MG63 (cell line): ENCODE results near the gene TMEM267. TPM values are rescaled to one million over a fixed set of nuclear protein-coding genes. Genes with fewer than 3 reads are reported as not detected.
"Not testable (repeated sequence)": the region's sequence is repeated elsewhere in the genome, so short reads cannot be mapped to it uniquely, and the experiment has no call there.

Source experiments
- DNase-seq: peaks from one replicate; pipeline ENCODE4 v3.0.0-alpha.2; 2020
- H3K27me3 ChIP-seq: fragments of 250-450 bp; sonication (Bioruptor Pico); 2 replicates; pipeline ENCODE4 v1.5.1; 2020; ENCODE audit warnings: mild to moderate bottlenecking, moderate library complexity
- H3K36me3 ChIP-seq: fragments of 250-450 bp; sonication (Bioruptor Pico); 2 replicates; pipeline ENCODE4 v1.5.1; 2020; ENCODE audit warnings: mild to moderate bottlenecking, moderate library complexity
- H3K4me3 ChIP-seq: fragments of 250-450 bp; sonication (Bioruptor Pico); 2 replicates; pipeline ENCODE4 v1.5.1; 2020; ENCODE audit warnings: mild to moderate bottlenecking, moderate library complexity
- H3K9me3 ChIP-seq: fragments of 250-450 bp; sonication (Bioruptor Pico); 2 replicates; pipeline ENCODE4 v1.5.1; 2020; ENCODE audit warnings: mild to moderate bottlenecking, moderate library complexity
- total RNA-seq: library from RNA; depleted of rRNA; stranded (reverse); fragments of >200 nt; shearing (Covaris generic); gene quantifications from 2 replicates; pipeline ENCODE4 v1.2.3, GENCODE V29; 2014; ENCODE audit warnings: low replicate concordance; rRNA removed

TMEM267 gene, protein sequence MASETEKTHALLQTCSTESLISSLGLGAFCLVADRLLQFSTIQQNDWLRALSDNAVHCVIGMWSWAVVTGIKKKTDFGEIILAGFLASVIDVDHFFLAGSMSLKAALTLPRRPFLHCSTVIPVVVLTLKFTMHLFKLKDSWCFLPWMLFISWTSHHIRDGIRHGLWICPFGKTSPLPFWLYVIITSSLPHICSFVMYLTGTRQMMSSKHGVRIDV
- total RNA-seq, result 7.8 and 8.9 TPM in 2 replicates

DNA sequence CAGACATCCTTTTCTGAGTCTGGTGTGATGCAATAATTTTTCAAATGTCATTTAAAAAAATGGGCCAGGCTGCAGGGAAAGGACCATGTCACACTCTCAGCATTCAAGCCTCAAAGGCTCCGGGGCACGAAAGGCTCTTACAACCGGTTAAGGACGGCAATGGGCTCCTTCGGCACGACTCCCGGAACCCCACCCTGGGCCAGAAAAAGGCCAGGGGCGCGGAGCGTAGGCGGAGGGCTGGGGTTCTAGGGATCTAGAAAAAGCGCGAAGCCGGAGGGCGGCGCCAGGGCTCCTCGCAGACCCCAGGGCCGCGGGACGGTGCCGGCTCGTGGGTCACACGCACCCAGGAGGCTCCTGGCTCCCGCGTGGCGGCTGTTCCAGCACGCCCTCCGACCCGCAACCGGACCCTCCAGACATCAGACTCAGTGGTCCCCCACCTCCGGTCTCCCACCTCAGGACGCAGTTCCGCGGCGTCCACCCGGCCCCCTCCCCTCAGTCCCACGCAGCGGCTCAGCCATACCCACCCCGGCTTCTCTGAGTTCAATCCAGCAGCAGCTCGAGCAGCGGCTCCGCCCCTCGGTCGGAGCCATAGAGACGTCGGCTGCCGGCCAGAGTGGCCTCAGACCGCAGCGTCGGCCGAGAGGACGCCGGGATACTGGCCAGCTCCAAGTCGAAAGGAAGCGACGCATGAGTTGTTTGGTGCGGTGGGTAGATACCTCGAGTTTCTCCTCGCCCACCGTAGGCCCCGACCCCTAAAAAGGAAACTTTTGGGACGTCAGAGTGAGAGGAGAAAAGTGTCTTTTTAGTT is at the start of gene TMEM267:
TMEM267 (minus strand) TSS at position 568 of the 808 bp plus-strand sequence. CDS start 29,896 bp downstream, outside the sequence.
- DNase-seq, result peak; percentile 97
- Histone ChIP-seq H3K9me3 (no peaks in the 10 kb centered on the region), H3K4me3 (peak within 1 kb of the TSS; percentile 76), H3K36me3 (peaks cover 11% of the 10 kb centered on the region), H3K27me3 (no peaks in the 10 kb centered on the region)

DNA sequence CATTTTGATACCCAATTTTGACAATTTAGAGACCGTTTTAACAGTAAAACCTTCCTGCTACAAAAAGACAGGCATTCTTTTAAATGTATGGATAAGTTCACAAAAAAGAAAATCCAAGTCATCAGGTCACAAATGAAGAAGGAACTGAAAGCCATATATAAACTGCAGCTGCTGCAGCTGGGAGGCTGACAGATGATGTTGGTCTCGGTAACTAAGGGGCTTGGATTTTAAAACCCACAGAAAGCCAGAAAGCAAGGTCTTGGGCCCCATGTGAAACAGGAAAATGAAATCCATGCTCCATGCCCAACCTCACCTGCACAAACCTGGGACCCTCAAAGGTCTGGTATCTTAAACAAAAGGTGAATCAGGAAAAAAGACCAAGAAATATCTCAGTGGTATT is 47.0 kb upstream of the TMEM267 start:
- no peaks in the 10 kb centered on the region for H3K27me3 ChIP-seq
- DNase-seq, result no peak
- H3K4me3 ChIP-seq, result no peak overlapping the region
- no peaks in the 10 kb centered on the region for H3K9me3 ChIP-seq
- H3K36me3 ChIP-seq, result peaks cover 82% of the 10 kb centered on the region

DNA sequence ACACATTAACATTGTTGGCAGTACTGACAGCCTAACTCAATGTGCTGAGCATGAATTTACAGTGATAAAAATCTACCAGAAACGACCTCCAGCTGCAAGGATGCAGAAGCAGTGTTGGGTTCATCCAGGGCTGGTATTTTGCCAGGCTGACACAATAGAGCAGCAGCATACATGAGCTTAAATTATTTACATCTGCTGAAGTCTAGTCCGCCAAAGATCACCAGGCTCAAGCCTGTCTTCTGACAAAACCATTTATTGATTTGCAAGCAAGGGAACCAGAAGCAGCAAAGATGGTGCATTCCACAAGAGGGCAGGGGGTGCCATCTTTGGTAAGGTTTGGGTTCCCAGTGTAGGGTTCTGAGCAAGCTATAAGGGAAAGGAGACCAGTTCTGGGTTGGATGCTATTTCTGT is 40.0 kb upstream of the TMEM267 start:
- no peaks in the 10 kb centered on the region for H3K9me3 ChIP-seq
- H3K27me3 ChIP-seq, result no peaks in the 10 kb centered on the region
- H3K36me3 ChIP-seq, result peaks cover 37% of the 10 kb centered on the region
- H3K4me3 ChIP-seq, result no peak overlapping the region
- no peak for DNase-seq

DNA sequence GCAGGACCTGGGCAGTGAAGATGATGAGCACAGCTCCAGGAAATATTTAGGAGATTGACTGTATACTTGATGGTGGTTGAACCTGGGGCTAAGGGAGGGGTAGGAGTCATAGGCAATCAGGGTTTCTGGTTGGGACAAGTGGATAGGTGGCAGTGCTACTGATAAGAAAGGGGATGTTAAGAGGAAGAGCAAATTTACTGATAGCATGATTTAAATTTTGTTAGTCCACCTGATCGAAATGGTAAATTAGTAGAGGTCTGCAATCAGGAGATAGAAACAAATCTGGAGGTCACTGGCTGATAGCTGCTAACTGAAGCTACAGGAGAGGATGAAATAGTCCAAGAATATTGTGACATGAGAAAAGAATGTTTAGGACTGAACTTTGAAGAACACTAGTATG is 37.0 kb upstream of the TMEM267 start:
- H3K9me3 ChIP-seq, result no peaks in the 10 kb centered on the region
- no peak for DNase-seq
- no peaks in the 10 kb centered on the region for H3K27me3 ChIP-seq
- H3K4me3 ChIP-seq, result no peak overlapping the region
- peaks cover 16% of the 10 kb centered on the region for H3K36me3 ChIP-seq

DNA sequence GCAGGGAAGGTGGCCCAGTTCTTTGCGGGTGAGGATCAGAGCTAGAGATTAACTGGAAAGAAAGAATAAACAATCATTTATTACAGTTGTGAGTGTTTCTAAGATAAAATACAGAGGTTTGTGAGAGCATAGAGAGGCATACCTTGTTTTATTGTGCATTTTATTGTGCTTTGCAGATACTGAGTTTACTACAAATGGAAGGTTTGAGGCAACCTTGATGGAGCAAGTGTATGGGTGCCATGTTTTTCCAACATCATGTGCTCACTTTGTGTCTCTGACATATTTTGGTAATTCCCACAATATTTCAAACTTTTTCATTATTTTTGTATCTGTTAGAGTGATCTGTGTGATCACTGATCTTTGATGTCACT is 32.0 kb upstream of the TMEM267 start:
- Histone ChIP-seq H3K9me3 (no peaks in the 10 kb centered on the region), H3K36me3 (no peaks in the 10 kb centered on the region)
- no peak for DNase-seq

DNA sequence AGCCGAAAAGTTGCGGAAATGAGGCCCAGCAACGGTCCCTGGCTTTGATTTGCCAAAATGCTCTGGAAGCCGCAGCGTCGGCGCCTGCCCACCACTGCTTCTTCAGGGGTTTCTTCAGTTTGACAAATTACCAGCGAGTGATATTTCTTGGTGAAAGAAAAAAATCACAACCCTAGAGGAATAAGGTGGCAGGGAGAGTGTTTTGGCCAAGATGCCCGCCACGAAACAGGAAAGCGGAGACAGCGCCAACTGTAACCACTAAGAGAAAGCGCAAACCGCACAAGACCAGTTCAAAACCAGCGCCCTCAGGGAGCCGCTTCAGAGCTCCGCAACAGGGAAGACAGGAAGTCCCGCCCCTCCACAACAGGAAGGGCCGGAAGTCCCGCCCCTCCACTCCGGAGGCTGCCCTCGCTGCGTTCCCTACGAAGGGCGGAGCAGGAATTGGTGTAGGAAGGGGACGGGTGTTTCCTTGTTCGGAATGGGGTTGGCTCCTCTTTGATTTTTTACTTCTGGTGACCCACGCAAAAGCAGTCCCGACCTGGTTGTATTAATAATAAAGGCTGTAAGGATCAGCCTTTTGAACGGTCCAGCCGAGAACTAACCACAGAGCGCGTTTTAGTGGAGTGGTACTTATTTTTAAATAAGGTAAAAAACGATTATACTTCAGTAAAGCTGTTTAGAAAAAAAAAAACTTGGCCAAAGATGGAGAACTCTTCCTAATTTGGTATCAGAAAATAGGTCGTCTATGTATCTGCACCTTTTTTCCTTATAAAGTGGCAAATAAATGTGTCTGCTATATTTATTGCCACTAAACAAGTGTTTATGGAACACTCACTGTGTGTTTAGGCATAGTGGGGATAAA is 31.4 kb upstream of the TMEM267 start, which contains the start of gene C5orf34:
C5orf34 (minus strand) TSS at position 333 of the 862 bp plus-strand sequence. CDS start 5,809 bp downstream, outside the sequence.
- Histone ChIP-seq H3K9me3 (no peaks in the 10 kb centered on the region), H3K27me3 (no peaks in the 10 kb centered on the region), H3K4me3 (peak within 1 kb of the TSS; percentile 89), H3K36me3 (no peaks in the 10 kb centered on the region)
- DNase-seq, result peak; percentile 98

More for the DNA sequence above, 32.0 kb upstream of the TMEM267 start:
- Histone ChIP-seq H3K4me3 (peak overlapping the region; percentile 89), H3K27me3 (no peaks in the 10 kb centered on the region)

DNA sequence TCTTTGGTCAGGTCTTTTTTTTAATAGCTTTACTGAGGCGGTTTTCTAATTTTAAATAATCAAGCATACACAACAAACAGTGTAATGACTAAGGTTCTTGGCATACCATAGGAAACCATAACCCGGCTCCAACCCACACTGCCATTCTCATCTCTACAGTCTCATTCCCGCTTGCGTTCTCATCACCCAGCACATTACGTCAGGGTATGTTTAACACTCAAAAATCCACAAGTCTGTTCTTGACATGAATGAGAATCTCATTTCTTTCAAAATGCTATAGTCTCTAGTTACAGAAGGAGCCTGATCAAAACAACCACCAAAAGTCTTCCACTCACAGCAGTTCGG is 30.8 kb upstream of the TMEM267 start:
- Histone ChIP-seq H3K36me3 (no peaks in the 10 kb centered on the region), H3K27me3 (no peaks in the 10 kb centered on the region), H3K4me3 (peak overlapping the region; percentile 89), H3K9me3 (no peaks in the 10 kb centered on the region)
- peak; percentile 51 for DNase-seq

DNA sequence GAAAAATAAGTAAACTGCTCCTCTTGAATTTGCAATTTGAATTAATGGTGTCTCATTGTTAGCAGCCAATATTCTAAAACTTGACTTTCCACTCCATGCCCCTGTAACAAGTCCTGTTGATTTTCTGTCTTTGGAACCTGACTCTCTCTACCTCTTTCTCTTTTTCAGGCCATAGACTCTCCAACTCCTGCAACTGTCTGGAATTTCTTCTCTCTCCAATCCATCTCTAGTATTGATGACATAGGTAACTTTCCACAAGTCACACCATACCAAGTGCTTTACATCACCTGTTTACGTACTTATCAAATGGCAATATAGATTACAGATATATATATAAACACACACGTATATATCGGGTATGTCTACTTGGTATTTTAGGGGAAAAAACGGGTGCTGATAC is 30.4 kb upstream of the TMEM267 start:
- Histone ChIP-seq H3K9me3 (no peaks in the 10 kb centered on the region), H3K4me3 (peak overlapping the region; percentile 89), H3K36me3 (no peaks in the 10 kb centered on the region), H3K27me3 (no peaks in the 10 kb centered on the region)
- DNase-seq, result no peak

DNA sequence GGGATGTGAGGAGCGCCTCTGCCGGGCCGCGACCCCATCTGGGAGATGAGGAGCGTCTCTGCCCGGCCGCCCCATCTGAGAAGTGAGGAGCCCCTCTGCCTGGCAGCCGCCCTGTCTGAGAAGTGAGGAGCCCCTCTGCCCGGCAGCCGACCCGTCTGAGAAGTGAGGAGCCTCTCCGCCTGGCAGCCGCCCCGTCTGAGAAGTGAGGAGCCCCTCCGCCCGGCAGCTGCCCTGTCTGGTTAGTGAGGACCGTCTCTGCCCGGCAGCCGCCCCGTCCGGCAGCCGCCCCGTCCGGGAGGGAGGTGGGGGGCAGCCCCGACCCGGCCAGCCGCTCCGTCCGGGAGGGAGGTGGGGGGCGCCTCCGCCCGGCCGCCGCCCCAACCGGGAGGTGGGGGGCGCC is 27.4 kb upstream of the TMEM267 start:
- DNase-seq, H3K4me3 ChIP-seq, H3K36me3 ChIP-seq, H3K27me3 ChIP-seq, H3K9me3 ChIP-seq: not testable (repeated sequence)

DNA sequence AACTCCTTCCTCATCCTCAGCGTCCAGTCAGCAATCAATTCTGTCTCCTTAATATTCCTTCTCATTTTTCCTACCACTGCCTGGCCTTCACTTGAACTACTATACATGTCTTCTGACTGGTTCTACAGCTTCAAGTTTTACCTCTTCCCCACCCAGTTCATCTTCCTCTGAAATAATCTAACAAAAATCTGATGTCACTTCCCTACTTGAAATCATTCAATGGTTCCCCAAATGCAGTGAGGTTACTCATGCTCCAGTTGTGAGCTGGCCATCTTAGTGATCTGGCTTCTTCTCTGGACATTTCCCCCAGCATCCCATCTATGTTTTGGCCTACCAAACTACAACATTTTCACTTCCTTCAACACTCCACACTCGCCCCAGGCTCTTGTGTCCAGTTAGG is 14.9 kb upstream of the TMEM267 start:
- Histone ChIP-seq H3K36me3 (peaks cover 6% of the 10 kb centered on the region; the same call in 1 of the 2 replicates), H3K4me3 (no peak overlapping the region), H3K9me3 (no peaks in the 10 kb centered on the region), H3K27me3 (no peaks in the 10 kb centered on the region)
- DNase-seq, result no peak

DNA sequence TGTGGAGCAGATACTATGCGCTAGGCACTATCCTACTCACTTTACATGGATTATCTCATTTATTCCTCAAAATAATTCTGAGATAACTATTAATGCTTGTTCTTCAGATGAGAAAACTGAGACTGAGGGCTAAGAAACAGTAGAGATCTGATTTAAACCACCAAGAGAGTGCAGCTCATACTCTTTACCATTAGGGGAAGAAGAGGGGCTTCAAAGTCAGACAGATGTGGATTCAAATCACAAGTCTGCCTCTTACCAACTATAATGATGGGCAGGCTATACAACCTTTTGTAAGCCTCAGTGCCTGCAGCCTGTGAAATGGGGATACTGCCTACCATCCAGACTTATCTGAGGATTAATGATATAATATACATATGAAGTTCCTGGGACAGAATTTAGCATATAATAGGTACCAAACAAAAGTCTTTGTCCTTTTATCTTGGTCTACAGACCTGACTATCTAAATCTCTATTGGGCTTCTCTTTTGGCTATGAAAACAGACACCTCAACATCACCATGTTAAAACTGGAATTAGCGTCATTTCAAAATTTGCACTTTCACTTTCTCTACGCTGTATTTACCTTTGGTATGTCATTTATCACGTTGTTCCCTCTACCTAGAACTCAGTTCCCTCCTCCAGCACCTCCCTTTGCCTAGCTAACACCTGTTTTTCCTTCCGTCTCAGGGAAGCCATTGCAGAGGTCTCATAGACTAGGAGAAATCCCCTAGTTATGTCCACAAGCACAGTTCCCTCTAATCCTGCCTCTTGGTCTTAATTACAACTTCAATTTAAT is 13.8 kb upstream of the TMEM267 start:
- no peaks in the 10 kb centered on the region for H3K27me3 ChIP-seq
- H3K9me3 ChIP-seq, result no peaks in the 10 kb centered on the region
- H3K36me3 ChIP-seq, result peaks cover 2% of the 10 kb centered on the region
- no peak for DNase-seq
- no peak overlapping the region for H3K4me3 ChIP-seq

DNA sequence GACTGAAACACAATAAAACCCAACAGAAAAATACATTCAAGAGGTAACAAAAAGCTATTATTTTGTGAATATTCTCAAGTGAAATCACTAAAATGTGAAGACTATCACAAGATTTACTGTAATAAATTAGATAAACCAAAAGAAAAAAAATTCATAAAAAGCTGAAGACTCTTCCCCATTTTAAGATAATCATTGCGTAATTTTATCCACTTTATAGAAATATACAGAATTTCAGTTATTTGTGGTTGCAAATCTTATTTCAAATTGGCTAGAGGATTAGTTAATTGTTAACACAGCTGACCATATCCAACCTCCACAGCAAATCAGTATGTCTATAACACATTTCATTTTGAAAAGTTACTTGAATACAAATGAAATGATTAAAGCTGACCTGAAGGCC is 7.7 kb upstream of the TMEM267 start:
- peaks cover 14% of the 10 kb centered on the region for H3K36me3 ChIP-seq
- H3K4me3 ChIP-seq, result no peak overlapping the region
- no peaks in the 10 kb centered on the region for H3K9me3 ChIP-seq
- H3K27me3 ChIP-seq, result no peaks in the 10 kb centered on the region
- DNase-seq, result no peak

DNA sequence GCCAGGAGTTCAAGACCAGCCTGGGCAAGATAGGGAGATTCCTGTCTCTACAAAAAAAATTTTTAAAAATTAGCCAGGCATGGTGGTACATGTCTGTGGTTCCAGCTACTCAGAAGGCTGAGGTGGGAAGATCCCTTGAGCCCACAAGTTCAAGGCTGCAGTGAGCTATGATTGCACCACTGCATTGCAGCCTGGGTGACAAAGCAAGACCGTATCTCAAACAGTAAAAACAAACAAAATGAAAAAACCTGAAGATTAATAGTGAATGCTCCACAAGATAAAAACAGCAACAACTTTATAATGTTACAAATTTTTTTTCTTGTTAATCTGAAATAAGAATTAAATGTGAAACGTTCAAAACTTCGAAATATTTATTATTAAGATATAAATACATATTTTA is 2.7 kb upstream of the TMEM267 start:
- no peaks in the 10 kb centered on the region for H3K27me3 ChIP-seq
- no peak for DNase-seq

DNA sequence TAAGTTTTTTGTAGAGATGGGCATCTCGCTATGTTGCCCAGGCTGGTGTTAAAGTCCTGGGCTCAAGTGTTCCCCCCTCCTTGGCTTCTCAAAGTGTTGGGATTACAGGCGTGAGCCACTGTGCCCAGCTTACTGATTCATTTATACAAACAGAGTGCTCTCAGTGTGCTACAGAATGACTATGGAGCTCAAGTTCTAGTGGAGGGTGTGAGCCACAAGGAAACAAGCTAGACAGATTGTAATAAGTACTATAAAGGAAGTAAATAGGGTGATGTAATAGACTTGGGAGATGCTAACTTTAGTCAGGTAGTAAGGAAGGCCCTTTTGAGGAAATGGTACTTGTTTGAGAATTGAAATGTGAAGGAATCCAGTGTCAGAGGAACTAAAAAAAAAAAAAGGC is 1.7 kb upstream of the TMEM267 start:
- Histone ChIP-seq H3K27me3 (no peaks in the 10 kb centered on the region), H3K9me3 (no peaks in the 10 kb centered on the region), H3K4me3 (no peak overlapping the region), H3K36me3 (peaks cover 7% of the 10 kb centered on the region)
- no peak for DNase-seq

More for the DNA sequence above, 2.7 kb upstream of the TMEM267 start:
- Histone ChIP-seq H3K36me3 (peaks cover 7% of the 10 kb centered on the region), H3K9me3 (no peaks in the 10 kb centered on the region), H3K4me3 (no peak overlapping the region)

DNA sequence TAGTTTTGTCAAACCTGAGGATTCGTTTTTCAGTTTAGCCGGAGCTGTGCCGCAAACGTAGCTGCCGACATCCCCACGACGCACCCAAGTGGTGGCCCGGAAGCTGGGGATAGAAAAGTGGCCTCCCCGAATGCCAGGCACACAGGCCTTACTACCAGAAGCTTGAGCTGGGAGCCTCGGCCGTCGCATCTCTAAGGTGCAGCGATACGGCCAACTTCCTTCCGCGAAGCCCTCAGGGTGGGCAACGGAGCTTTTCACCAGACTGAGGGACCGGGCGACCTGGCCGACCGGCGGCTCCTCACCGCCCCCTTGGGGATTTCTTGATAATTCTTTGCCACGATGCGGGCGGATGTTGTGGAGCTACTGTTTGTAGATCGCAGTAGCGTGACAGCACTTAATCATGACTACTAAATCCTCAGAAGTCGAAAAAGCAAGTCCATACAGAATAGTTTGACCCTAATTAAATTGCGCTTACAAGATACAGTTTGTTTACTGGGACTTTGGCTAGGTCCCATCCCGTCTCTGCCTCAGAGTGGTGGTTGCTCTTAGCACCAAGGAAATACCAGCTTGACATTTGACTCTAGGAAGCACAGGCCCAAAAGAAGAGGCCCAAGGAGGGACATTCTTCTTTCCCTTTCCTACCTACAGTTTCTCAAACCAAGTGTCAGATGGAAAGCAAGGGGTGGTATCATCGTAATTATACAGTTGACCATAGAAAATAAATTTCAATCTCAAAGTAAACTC is 613 bp upstream of the TMEM267 start:
- Histone ChIP-seq H3K4me3 (peak overlapping the region; percentile 76), H3K36me3 (peaks cover 11% of the 10 kb centered on the region), H3K27me3 (no peaks in the 10 kb centered on the region), H3K9me3 (no peaks in the 10 kb centered on the region)
- DNase-seq, result peak; percentile 92
